Measurements from ENCODE around the gene S100PBP.

- TF ChIP-seq ZNF133 (CRISPR knock-in tag; IDR thresholded peaks at IDR 0.05) = no peak
- TF ChIP-seq, protein P1, sequence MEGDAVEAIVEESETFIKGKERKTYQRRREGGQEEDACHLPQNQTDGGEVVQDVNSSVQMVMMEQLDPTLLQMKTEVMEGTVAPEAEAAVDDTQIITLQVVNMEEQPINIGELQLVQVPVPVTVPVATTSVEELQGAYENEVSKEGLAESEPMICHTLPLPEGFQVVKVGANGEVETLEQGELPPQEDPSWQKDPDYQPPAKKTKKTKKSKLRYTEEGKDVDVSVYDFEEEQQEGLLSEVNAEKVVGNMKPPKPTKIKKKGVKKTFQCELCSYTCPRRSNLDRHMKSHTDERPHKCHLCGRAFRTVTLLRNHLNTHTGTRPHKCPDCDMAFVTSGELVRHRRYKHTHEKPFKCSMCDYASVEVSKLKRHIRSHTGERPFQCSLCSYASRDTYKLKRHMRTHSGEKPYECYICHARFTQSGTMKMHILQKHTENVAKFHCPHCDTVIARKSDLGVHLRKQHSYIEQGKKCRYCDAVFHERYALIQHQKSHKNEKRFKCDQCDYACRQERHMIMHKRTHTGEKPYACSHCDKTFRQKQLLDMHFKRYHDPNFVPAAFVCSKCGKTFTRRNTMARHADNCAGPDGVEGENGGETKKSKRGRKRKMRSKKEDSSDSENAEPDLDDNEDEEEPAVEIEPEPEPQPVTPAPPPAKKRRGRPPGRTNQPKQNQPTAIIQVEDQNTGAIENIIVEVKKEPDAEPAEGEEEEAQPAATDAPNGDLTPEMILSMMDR (IDR thresholded peaks at IDR 0.05 in 2 of 3, conservative IDR thresholded peaks at IDR 0.05 in 1 of 3; ENCODE audit: insufficient read depth in 2 of 3, low read depth in 1 of 3, low read length in 3 of 3) = no peak; a peak in 1 of 6 replicates
- no peak for TF ChIP-seq GTF2F1 (IDR thresholded peaks at IDR 0.05; ENCODE audit: low read depth, low read length)
- TF ChIP-seq NRF1 (conservative IDR thresholded peaks at IDR 0.05 in 1 of 2, IDR thresholded peaks at IDR 0.05 in 1 of 2) = no peak
- no peak for TF ChIP-seq HMBOX1 (IDR thresholded peaks at IDR 0.05)
- no peak for TF ChIP-seq FOXM1 (IDR thresholded peaks at IDR 0.05; ENCODE audit: low read depth)
- no peak for TF ChIP-seq FOXM1 (CRISPR knock-in tag; IDR thresholded peaks at IDR 0.05; ENCODE audit: low read depth)
- TF ChIP-seq, protein P2, sequence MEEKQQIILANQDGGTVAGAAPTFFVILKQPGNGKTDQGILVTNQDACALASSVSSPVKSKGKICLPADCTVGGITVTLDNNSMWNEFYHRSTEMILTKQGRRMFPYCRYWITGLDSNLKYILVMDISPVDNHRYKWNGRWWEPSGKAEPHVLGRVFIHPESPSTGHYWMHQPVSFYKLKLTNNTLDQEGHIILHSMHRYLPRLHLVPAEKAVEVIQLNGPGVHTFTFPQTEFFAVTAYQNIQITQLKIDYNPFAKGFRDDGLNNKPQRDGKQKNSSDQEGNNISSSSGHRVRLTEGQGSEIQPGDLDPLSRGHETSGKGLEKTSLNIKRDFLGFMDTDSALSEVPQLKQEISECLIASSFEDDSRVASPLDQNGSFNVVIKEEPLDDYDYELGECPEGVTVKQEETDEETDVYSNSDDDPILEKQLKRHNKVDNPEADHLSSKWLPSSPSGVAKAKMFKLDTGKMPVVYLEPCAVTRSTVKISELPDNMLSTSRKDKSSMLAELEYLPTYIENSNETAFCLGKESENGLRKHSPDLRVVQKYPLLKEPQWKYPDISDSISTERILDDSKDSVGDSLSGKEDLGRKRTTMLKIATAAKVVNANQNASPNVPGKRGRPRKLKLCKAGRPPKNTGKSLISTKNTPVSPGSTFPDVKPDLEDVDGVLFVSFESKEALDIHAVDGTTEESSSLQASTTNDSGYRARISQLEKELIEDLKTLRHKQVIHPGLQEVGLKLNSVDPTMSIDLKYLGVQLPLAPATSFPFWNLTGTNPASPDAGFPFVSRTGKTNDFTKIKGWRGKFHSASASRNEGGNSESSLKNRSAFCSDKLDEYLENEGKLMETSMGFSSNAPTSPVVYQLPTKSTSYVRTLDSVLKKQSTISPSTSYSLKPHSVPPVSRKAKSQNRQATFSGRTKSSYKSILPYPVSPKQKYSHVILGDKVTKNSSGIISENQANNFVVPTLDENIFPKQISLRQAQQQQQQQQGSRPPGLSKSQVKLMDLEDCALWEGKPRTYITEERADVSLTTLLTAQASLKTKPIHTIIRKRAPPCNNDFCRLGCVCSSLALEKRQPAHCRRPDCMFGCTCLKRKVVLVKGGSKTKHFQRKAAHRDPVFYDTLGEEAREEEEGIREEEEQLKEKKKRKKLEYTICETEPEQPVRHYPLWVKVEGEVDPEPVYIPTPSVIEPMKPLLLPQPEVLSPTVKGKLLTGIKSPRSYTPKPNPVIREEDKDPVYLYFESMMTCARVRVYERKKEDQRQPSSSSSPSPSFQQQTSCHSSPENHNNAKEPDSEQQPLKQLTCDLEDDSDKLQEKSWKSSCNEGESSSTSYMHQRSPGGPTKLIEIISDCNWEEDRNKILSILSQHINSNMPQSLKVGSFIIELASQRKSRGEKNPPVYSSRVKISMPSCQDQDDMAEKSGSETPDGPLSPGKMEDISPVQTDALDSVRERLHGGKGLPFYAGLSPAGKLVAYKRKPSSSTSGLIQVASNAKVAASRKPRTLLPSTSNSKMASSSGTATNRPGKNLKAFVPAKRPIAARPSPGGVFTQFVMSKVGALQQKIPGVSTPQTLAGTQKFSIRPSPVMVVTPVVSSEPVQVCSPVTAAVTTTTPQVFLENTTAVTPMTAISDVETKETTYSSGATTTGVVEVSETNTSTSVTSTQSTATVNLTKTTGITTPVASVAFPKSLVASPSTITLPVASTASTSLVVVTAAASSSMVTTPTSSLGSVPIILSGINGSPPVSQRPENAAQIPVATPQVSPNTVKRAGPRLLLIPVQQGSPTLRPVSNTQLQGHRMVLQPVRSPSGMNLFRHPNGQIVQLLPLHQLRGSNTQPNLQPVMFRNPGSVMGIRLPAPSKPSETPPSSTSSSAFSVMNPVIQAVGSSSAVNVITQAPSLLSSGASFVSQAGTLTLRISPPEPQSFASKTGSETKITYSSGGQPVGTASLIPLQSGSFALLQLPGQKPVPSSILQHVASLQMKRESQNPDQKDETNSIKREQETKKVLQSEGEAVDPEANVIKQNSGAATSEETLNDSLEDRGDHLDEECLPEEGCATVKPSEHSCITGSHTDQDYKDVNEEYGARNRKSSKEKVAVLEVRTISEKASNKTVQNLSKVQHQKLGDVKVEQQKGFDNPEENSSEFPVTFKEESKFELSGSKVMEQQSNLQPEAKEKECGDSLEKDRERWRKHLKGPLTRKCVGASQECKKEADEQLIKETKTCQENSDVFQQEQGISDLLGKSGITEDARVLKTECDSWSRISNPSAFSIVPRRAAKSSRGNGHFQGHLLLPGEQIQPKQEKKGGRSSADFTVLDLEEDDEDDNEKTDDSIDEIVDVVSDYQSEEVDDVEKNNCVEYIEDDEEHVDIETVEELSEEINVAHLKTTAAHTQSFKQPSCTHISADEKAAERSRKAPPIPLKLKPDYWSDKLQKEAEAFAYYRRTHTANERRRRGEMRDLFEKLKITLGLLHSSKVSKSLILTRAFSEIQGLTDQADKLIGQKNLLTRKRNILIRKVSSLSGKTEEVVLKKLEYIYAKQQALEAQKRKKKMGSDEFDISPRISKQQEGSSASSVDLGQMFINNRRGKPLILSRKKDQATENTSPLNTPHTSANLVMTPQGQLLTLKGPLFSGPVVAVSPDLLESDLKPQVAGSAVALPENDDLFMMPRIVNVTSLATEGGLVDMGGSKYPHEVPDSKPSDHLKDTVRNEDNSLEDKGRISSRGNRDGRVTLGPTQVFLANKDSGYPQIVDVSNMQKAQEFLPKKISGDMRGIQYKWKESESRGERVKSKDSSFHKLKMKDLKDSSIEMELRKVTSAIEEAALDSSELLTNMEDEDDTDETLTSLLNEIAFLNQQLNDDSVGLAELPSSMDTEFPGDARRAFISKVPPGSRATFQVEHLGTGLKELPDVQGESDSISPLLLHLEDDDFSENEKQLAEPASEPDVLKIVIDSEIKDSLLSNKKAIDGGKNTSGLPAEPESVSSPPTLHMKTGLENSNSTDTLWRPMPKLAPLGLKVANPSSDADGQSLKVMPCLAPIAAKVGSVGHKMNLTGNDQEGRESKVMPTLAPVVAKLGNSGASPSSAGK (IDR thresholded peaks at IDR 0.05) = no peak
- no peak for TF ChIP-seq RERE (CRISPR knock-in tag; IDR thresholded peaks at IDR 0.05; ENCODE audit: borderline replicate concordance)
- TF ChIP-seq SAFB (IDR thresholded peaks at IDR 0.05; ENCODE audit: borderline replicate concordance, low read depth, low read length) = no peak
- TF ChIP-seq SP1 (CRISPR knock-in tag; IDR thresholded peaks at IDR 0.05) = no peak
- no peak for TF ChIP-seq POLR2A (conservative IDR thresholded peaks at IDR 0.05)
These were observed 83.7 kb downstream of the S100PBP start, which contains the start of gene TMEM54 for GRCh38 chr1:32900956-32901822.

Measured in K562 (cell line).